ENCODE data around the gene FUOM.
"Not testable (repeated sequence)": the region's sequence is repeated elsewhere in the genome, so short reads cannot be mapped to it uniquely, and the experiment has no call there.

FUOM gene

DNA sequence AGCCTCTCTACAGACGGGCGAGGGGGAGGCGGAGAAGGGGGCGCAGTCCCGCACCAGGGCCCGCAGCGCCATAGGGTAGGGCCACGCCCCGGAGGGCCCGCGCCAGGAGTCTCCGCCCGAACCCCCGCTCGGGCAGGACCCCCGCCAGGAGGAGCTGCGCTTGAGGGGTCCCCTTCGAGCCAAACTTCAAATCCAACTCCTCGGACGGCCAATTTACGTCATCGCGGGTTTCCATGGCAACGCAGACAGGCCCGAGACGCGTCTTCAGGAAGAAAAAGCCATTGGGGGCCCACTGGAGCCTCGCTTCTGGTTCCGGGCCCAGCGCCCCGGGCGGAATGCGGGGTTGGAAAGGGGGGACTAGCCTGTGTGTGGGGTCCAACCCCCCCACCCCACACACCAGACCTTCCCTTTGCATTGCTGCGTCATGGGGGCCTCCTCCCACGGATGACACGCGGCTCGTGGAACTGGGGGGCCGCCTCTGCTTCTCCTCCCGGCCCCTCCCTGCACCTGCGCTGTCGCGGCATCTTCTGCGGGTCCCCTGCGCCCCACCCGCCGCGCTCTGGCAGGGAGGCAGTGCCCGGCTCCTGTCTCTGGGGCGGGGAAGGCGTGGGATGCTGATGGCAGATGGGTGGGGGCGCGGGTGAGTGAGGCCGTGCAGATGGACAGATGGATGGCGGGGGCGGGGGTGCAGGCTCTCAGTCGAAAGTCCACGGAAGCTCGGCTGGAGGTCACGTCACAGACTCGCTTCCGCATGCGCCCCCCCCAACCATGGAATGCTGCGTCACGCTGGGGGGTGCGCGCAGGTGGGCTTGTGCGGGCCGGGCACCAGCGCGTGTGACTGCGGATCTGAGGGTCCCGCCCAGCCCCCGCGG is 22.3 kb downstream of the FUOM start:
- DNase-seq (ENCODE audit: low read depth in 4 of 4, low spot score in 1 of 4), result peak; percentile 48 to 59 (median 56)

DNA sequence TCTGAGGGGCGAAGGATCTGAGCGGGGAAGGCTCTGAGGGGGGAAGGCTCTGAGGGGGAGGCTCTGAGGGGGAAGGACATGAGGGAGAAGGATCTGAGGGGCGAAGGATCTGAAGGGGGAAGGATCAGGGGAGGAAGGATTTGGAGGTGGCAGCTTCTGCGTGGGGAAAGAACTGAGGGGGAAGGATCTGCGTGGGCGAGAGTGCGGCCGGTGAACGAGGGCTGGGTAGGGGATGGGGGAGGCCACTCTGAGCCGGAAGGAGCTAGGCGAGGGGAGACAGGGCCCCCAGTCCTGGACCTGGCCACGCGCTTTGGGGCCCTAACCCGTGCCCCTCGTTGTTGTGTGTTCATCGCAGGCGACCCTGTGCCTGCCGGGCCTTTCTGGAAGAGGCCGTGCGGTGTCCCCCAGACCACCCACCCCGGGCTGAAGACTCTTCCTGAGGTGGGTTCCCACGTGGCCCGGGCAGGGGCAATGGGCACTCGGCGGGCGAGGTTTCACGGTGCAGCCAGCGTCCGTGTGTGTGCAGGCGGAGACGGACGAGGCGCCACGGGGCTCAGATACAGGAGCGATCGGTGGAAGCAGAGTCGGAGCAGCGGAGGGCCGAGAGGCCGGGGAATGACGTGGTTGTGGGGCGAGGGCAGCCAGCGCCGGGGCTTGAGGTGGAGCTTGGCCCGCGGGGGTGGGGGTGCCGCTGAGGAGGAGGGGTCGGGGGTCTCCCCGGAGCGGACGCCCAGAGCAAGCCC is 23.1 kb downstream of the FUOM start:
- no peak for DNase-seq (ENCODE audit: low read depth in 4 of 4, low spot score in 1 of 4)

DNA sequence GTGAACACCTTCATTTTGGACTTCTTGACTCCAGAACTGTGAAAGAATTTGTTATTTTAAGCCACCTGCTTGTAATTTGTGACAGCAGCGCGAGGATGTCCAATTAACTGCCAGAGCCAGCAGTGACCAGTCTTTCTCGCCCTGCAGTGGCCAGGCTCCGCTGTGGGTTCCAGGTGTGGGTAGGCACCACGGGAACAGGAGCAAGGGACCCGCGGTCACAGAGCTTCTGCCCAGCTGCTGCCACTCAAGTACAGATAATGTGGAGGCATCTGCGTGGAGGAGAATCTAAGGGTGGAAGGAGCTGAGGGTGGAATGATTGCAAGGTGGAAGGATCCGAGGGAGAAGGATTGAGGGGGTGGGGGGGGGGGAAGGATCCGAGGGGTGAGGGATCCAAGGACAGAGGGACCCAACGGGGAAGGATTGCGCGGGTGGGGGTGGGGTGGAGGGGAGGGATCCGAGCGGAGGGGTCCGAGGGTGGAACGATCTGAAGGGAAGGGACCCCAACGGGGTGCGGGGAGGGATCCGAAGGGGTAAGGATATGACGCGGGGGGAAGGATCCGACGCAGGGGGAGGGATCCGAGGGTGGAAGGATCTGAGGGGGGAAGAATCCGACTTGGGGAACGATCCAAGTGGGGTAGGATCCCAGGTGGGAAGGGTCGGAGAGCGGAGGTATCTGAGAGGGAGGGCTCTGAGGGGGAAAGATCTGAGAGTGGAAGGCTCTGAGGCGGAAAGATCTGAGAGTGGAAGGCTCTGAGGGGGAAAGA is 24.7 kb downstream of the FUOM start:
- no peak for DNase-seq (ENCODE audit: low read depth in 4 of 4, low spot score in 1 of 4)

DNA sequence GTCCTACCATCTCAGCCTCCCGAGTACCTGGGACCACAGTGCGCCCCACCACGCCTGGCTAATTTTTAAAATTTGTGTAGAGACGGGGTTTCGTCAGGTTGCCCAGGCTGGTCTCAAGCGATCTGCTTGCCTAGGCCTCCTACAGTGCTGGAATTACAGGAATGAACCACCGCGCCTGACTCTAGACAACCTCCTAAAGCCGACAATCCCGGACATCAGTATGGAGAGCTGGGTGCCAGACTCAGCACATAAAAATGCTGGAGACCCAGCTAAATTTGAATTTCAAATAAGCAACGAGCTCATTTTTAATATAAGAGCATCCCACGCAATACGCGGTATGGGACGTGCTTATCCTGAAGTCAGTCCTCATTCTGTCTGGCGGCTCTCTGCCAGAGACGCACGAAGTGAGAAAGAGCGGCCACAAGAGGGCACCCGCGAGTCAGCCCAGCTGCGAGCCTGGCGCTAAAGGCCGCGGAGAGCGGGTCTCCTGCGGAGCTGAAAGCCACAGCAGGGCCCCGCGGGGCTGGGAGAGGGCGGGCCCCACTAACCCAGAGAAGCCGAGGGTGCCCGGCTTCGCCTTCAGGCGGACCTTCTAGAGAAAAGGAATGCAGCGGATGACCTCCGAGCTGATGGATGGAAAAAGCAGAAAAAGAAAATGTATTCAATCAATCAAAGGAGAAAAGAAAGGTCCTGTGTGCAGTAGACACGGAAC is 28.2 kb downstream of the FUOM start:
- DNase-seq (ENCODE audit: low read depth in 4 of 4, low spot score in 1 of 4), result peak; percentile 76 to 89 (median 80)

DNA sequence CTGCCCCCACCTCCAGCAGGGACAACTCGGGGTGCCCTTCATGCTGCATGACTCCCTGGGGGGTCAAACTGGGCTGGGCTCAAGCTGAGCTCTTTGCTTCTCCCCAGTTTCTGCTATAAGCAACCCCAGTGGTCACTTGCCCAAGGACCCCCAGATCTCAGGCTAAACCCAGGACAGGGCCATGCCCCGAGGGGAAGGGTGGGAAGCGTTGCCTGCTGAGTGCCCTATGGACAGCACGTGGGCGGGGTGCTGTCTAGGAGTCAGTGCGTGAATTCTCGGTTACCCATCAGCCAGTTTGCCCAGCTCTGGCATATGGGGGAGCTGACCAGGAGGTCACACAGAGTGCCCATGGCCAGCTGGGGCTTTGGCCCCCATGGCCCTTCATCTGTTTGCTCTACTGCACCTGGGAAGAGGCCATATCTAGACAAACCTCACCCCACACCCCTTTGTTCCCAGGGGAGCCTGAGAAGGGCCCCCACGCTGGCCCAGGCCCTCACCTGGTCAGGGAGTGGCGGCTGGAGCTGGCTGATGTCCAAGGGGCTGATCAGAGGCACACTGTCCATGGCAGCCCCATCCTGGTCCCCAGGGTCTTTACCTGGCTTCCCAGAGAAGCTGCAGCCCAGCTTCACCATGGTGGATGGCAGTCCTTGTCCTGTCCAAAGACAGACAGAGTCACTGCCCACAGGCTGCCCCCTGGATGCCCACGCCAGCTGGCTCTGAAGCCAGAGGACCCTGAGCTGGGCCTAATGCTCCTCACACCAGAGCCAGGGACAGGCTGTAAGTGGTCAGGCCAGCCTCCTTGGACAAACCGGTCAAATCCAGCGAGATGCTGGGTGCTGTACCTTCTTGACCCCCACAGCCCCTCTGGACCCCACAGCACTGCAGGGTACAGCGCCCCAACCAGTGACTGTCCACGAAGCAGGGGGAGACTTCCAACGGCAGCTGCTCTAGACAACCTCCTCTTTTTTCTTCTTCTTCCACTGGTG is 29.2 kb downstream of the FUOM start:
- DNase-seq (ENCODE audit: low read depth in 4 of 4, low spot score in 1 of 4), result no peak

DNA sequence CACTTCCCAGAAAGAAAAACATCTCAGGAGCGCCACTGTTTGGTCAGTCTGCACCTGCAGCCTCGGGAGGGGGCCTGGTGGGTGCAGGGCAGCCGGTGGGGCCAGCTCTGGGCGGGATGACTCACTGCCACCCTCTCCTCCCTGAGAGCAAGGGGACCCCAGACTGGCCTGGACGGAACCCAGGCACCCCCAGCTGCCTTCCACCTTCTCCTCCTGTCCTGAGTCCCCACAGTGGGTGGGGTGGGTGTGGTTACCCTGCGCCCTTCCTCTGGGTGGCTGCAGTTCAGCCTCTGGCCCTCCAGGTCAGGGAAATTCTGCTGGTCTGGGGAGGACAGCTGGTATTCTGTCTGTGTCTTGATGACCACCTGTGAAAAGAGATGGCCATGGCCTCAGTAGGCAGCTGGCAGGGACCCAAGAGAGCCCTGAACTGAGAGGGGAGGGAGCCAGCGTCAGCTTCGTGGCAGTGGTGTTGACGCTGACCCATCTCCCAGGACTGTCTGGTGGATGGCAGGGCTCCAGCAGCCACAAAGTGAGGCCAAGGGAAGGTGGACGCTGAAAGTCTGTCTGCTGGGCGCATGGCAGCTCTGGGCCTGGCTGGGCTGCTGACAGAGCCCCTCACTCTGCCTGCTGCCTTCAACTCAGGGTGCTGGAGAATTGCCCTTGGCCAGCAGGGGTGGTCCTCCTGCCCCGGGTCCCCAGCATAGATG is 30.0 kb downstream of the FUOM start:
- no peak for DNase-seq (ENCODE audit: low read depth in 4 of 4, low spot score in 1 of 4)

DNA sequence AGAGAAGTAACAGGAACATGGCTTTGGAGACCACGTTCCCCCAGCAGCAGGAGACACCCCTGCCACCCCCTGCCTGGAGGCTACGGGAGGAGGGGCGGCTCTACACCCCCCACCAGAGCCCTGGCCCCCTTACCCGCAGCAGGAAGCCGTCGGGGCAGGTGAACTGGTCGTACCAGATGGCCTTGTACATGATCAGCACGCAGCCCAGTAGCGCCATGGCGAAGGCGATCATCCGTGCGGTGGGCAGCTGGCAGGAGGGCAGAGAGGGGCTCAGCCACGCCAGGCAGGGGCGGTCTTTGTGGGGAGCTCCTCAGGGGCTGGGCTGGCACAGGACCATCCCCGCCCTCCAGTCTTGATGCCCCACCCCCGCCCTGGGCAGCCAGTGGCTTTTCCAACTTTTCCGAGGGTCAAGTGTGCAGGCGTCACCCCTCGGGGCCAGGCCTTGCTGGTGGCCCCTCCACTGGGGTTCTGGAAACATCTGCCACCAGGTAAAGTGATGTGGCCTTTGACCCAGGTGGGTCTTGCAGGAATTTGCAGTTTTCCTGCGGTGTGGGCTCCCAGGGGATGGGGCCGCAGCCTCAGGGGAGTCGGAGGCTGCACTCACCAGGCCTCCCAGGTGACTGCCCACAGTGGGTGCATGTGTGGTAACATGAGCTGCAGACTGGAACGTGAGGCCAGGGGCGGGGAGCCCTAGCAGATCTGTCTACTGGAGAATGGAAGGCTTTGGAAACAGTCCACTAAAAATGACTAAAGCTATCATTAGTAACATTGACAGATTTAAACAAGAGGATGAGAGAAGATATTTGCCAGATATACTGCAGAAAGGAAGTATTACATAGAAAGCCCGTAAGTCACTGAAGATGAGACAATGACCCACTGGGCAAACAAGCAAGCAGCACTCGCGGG is 30.8 kb downstream of the FUOM start:
- DNase-seq (ENCODE audit: low read depth in 4 of 4, low spot score in 1 of 4), result no peak

DNA sequence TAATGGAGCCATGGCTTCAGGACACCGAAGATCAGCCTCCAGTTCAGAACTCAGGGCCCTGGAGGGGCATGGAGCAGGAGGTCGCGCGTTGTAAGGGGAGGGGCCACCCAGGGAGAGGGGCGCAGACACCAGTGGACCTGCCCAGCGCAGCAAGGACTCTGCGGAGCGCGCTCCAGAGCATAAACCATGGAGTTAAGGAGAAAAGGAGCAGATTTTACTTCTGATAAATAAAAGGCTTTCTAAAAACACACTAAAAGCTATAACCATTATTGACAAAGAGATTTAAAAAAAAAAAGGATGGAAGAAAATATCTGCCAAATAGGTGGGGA is 31.6 kb downstream of the FUOM start:
- no peak for DNase-seq (ENCODE audit: low read depth in 4 of 4, low spot score in 1 of 4)

DNA sequence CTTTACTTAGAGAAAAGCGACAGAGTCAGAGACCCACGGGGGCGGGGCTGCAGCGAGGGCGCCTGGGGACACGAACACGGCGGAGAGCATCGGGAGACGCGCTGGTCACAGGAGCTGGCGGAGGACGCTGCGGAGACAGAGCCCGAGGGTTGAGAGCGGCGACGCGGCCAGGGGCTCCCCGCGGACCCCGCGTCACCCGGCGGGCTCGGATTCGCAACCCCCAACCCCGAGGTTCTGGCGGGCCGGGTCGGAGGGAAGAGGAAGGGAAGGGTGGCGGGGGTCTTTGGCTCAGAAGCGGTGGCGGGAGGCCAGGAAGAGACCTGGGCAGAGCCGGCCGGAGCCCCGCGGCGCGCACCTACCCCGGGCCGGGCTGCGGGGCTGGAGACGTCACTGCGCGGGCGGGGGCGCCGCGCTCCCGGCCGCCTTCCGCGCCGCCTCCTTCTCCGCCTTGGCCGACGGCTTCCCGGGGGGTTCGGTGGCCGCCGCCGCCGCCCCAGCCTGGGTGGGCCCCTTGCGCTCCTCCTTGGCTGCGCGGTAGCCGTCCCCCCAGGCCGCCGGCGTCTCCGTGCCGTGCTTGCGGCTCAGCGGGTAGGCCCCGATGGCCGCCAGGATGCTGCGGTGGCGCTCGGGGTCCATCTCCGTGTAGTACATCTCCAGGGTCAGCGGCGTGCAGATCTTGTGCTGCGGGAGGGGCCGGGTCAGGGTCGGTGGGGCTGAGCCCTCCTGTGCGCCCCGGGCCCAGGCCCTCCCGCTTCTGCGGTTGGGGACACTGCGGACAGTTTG is 32.2 kb downstream of the FUOM start:
- no peak for DNase-seq (ENCODE audit: low read depth in 4 of 4, low spot score in 1 of 4)

DNA sequence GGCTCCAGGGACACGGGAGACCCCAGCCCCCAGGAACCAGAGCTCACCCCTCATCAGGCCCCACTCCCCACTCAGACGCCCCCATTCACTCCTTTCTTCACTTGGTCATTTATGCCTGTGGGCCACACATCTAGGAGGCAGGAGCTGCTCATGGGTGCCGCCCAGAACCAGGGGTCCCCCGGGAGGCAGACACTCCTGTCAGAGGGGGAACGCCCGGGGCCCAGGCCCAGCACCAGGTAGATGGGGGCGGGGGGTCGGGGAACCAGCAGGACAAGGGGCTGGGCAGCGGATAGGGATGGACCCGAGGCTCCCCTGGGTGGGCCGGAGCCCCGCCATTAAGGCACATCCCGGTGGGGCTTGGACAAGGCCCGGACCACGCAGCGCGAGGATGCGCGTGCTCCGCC is 33.0 kb downstream of the FUOM start:
- no peak for DNase-seq (ENCODE audit: low read depth in 4 of 4, low spot score in 1 of 4)

DNA sequence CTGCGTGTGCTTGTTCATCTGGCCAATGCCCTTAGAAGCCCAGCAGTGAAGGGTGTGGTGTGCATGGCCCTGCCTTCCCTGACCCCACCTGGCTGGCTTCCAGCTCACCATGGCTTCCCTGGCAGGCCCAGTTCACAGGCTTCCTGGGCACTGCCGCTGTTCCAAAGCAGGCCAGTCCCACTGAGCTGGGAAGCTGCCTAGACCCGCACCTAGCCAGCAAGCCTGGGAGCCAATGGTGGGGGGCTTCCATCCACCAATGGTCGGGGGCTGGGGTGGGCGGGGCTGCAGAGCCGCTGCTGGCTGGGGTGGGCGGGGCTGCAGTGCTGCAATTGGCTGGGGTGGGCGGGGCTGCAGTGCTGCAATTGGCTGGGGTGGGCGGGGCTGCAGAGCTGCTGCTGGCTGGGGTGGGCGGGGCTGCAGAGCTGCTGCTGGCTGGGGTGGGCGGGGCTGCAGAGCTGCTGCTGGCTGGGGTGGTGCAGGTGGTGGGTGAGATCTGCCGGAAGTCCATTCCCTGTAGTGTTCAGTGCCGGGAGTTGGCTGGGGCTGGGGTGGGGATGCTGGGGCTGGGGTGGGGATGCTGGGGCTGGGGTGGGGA is 33.5 kb downstream of the FUOM start:
- DNase-seq (ENCODE audit: low read depth in 4 of 4, low spot score in 1 of 4), result peak in 1 of 4 experiments; percentile 59

DNA sequence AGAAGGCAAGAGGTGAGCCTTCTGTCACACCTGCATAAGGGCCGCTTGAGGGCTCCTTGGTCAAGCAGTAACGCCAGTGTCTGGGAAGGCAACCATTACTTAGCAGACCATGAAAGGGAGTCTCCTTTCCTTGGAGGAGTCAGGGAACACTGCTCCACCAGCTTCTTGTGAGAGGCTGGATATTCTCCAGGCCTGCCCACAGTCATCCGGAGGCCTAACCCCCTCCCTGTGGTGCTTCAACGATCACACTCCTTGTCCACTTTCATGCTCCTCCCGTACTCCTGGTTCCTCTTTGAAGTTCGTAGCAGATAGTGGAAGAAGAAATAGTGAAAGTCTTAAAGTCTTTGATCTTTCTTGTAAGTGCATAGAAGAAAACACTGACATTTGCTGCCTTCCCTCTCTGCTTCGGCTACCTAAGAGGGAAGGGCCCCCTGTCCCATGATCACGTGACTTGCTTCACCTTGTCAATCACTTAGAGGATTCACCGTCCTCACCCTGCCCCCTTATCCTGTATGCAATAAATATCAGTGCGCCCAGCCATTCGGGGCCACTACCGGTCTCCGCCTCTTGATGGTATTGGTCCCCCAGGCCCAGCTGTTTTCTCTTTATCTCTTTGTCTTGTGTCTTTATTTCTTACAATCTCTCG is 35.6 kb downstream of the FUOM start:
- not testable (repeated sequence) for DNase-seq (ENCODE audit: low read depth in 4 of 4, low spot score in 1 of 4)

DNA sequence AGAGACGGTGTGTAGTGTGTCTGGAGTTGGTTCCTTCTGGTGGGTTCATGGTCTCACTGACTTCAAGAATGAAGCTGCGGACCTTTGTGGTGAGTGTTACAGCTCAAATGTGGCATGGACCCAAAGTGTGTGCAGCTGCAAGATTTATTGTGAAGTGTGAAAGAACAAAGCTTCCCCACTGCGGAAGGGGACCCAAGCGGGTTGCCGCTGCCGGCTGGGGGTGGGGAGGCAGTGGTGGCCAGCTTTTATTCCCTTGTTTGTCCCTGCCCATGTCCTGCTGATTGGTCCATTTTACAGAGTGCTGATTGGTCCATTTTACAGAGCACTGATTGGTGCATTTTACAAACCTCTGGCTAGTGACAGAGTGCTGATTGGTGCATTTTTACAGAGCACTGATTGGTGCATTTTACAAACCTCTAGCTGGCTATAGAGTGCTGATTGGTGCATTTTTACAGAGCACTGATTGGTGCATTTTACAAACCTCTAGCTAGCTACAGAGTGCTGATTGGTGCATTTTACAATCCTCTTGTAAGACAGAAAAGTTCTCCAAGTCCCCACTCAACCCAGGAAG is 36.9 kb downstream of the FUOM start:
- not testable (repeated sequence) for DNase-seq (ENCODE audit: low read depth in 4 of 4, low spot score in 1 of 4)

DNA sequence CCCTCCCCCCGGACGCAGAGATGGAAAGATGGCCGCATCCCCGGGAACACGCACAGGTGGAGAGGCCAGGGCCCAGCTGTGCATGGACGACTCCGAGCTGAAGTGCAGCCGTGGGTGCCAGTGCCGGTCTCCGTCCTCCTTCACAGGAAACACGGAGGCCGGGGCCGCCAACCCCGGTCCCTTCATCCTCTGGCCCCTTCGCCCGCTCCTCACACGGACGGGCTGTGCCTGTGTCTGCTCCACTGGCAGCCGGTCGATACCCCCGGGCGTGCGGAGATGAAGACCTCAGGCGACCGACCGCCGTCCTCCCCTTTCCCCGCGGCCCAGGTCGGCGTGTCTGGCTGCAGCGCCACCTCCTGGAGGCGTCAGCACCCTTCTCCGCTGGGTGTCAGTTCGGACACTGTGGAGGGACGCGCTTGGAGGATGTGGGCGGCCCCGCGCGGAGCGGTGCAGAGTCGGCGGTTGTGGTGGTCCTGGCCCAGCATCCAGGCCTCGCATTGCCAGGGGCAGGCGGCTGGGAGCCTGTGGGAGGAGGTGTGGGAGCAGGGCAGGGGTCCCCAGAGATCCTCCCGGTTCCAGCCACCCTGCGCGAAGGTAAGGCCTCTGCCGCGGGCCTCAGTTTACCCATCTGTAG is 39.2 kb downstream of the FUOM start:
- peak in 3 of 4 experiments; percentile 49 to 51 (median 50) for DNase-seq (ENCODE audit: low read depth in 4 of 4, low spot score in 1 of 4)

DNA sequence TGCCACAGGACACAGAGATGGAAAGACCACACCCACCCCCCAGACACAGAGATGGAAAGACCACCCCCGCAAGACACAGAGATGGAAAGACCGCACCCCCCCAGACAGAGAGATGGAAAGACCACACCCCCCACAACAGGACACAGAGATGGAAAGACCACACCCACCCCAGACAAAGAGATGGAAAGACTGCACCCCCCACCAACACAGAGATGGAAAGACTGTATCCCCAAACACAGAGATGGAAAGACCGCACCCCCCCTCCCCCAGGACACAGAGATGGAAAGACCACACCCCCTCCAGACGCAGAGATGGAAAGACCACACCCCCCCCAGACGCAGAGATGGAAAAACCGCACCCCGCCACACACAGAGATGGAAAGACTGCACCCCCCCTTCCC is 41.1 kb downstream of the FUOM start:
- DNase-seq (ENCODE audit: low read depth in 4 of 4, low spot score in 1 of 4), result no peak

DNA sequence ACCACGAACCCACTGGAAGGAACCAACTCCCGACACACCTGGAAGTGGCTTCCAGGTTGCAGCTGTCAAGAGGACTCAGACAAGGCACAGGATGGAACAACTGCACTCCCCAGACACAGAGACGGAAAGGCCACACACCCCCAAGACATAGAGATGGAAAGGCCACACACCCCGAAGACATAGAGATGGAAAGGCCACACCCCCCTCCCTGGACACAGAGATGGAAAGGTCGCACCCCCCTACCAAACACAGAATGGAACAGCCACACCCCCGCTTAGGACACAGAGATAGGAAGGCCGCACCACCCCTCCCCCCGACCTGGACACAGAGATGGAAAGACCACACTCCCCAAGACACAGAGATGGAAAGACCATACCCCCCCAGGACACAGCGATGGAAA is 41.6 kb downstream of the FUOM start:
- no peak for DNase-seq (ENCODE audit: low read depth in 4 of 4, low spot score in 1 of 4)
